Anterior cingulate cortex (tissue), 58 donors: ENCODE data around the gene NAV2.
A peak's percentile ranks its signal among the peaks of the same experiment; 100 is the strongest.

ENCODE experiments used
- DNase-seq, 58 donors: peaks; one replicate each; lab custom pipeline; 2025; lab: John Stamatoyannopoulos, UW

Gene NAV2

GRCh38 chr11:20022363-20023081 is 309.9 kb downstream of the NAV2 start:
- peak in 3 of 58 donors; percentile 8 to 21 (median 18) for DNase-seq

- DNase-seq: no peak
Measured at GRCh38 chr11:20023082-20023426, 310.4 kb downstream of the NAV2 start.

DNA sequence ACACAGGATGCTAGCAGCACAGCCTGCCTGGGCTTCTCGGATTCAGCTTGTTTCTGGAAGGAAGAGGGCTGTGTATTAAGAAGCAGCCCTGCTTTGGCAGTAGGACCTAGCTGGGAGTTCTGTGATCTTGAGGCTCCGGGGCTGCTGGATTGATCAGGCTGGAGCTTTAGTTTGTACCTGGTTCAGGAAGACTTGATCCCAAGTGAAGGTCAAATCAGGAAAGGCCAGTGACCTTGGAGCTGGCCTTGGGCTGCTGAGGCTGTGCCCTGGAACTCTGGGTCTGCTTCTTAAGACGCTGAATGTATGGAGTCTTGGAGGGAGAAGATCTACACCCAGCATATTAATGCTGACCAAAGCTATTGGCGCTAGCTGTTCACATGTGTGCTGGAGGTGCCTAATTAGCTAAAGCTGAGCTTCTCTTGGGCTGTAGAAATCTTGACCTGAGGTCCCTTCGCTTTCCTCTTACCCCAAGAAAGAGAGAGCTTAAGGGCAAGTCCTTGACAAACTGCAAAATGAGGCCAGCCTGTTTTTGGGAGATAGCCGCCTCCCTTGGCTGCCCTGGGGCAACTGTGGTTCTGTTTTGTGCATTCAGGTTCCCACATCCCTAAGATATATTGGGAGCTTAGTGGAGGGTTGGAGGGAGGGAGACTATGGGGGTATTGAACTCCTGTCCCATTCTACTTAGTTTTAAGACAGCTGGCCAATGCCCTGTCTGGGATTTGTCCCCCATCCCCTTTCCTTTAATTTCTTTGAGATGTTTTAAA is 311.7 kb downstream of the NAV2 start:
- no peak for DNase-seq

DNA sequence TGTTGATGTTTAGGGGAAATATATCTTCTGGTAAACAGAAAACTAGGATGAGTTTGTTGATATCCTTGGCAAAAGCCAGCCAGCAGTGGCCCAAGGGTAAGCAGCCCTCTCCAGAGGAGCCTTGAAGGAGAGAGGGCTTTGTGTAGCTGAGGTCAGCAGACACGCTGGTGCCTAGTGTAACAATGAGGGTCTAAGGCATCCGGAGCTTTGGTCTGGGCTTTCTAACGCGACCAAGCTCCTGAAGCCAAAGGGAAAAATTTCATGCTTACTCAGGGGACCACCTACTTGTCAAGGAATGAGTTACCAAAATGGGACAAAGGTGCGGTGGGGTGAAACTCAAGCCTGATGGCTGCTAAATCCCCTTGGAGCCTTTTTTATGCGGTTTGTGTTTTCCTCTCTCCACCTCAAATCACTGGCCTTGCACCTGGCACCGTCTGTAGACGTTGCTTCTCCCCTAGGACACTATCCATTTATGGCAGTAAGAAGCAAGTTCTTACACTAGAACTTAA is 312.7 kb downstream of the NAV2 start:
- DNase-seq: peak in 4 of 58 donors; percentile 20 to 30 (median 25)

GRCh38 chr11:20026629-20027555 is 314.3 kb downstream of the NAV2 start:
- no peak for DNase-seq

GRCh38 chr11:20027556-20028013 is 314.9 kb downstream of the NAV2 start:
- DNase-seq: no peak

GRCh38 chr11:20029193-20029592 is 316.6 kb downstream of the NAV2 start:
- DNase-seq: no peak

- no peak for DNase-seq
Measured at GRCh38 chr11:20030472-20030871, 317.8 kb downstream of the NAV2 start.

GRCh38 chr11:20031155-20032001 is 318.7 kb downstream of the NAV2 start:
- no peak for DNase-seq

- no peak for DNase-seq
Measured at GRCh38 chr11:20032127-20032526, 319.5 kb downstream of the NAV2 start.

GRCh38 chr11:20032577-20033260 is 320.1 kb downstream of the NAV2 start:
- no peak for DNase-seq

DNA sequence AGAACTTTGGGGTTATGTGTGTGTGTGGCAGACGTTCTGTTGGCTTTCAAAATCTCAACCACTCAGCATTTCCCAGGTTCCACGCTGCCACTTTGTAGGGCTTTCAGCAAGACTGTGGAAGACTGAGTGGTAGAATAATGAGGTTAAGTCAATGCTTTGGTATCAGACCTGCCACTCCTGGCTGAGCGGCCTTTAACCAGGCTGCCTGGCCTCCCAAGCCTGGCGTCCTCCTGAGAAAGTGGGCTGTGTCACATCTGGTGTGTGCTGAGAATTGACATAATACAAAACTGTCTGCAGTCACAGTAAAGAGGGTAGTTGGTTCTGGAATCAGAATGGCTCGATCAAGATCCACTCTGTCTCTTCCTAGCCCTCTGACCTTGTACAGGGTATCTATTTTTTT is 321.2 kb downstream of the NAV2 start:
- no peak for DNase-seq

- no peak for DNase-seq
Measured at GRCh38 chr11:20034941-20035340, 322.3 kb downstream of the NAV2 start.

DNA sequence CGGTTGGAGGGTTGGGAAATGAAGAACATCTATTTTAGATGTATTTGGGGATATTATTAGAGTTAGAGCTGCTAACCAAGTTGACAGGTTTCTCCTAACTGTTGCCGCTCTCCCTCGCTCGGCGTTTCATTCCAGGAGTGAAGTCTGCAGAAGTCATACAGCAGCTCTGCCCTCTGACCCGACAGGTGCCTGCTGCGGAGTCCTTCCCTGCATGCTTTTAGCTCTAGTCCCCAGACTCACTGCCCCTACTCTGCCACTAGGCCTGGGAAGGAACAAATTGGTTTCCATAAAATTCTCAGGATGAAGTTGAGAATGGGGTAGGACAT is 322.7 kb downstream of the NAV2 start:
- no peak for DNase-seq

GRCh38 chr11:20035701-20036601 is 323.3 kb downstream of the NAV2 start:
- peak in 1 of 58 donors; percentile 5 for DNase-seq

GRCh38 chr11:20036626-20037335 is 324.1 kb downstream of the NAV2 start:
- DNase-seq: no peak

- no peak for DNase-seq
Measured at GRCh38 chr11:20037396-20038153, 324.9 kb downstream of the NAV2 start.
